Upper lobe of right lung (tissue), 1 donor: ENCODE results near the gene NOM1. TPM values are rescaled to one million over a fixed set of nuclear protein-coding genes. Genes with fewer than 3 reads are reported as not detected.

Experiments
- ATAC-seq: fragments of 200-7000 bp; cut with Tn5 transposase; one replicate; pipeline ENCODE4 v1.9.1; 2020; ENCODE audit warnings: mild to moderate bottlenecking, moderate library complexity
- DNase-seq: peaks from one replicate; pipeline ENCODE4 v3.0.0-alpha.2; 2020
- H3K27ac ChIP-seq: fragments of 200-600 bp; one replicate; pipeline ENCODE4 v1.8.0; 2022
- H3K27me3 ChIP-seq: fragments of 200-600 bp; one replicate; pipeline ENCODE4 v1.8.0; 2022; ENCODE audit warnings: mild to moderate bottlenecking
- H3K36me3 ChIP-seq: fragments of 200-600 bp; one replicate; pipeline ENCODE4 v1.8.0; 2022
- H3K4me1 ChIP-seq: fragments of 200-600 bp; one replicate; pipeline ENCODE4 v1.8.0; 2022
- H3K4me3 ChIP-seq: fragments of 200-600 bp; one replicate; pipeline ENCODE4 v1.8.0; 2022; ENCODE audit warnings: mild to moderate bottlenecking
- H3K9me3 ChIP-seq: fragments of 200-600 bp; one replicate; pipeline ENCODE4 v1.8.0; 2022
- intact Hi-C: fragments of 100-400 bp; cut with DNase I; formaldehyde crosslinking; loops from one replicate; pipeline ENCODE4 v1.11.0; 2022
- total RNA-seq: library from RNA; stranded (reverse); fragmentation: NEBNext Ultra II Directional; extraction: Animal tissue kit (Norgen Biotek cat#: 25700); gene quantifications from one replicate; pipeline ENCODE4 v1.2.1, GENCODE V29; 2021
- TF ChIP-seq, protein P1 (sequence below): fragments of 200-600 bp; IDR thresholded peaks from one replicate; pipeline ENCODE4 v1.8.0; 2022; ENCODE audit warnings: antibody characterized with exemption
- donor health status: DM: no; HTN: yes; CAD: no; lungs with severe emphysema.

Gene NOM1
- total RNA-seq, 1 donor from 2014 or later, result 20.6 TPM

DNA sequence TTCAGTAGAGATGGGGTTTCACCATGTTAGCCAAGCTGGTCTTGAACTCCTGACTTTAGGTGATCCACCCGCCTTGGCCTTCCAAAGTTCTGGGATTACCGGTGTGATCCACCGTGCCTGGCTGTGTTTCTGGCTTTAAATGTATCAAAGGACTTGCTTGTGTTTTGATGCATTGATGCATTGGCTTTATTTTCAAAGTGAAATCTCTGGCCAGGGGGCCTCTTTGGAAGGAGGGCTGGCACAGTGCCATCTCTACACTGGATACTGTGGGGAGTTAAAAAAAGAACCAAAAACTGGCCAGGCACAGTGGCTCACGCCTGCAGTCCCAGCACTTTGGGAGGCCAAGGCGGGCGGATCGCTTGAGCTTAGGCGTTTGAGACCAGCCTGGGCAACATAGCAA is 44.9 kb downstream of the NOM1 start:
- no peaks in the 10 kb centered on the region for H3K9me3 ChIP-seq
- H3K27me3 ChIP-seq, result peaks cover 37% of the 10 kb centered on the region
- no peaks in the 10 kb centered on the region for H3K36me3 ChIP-seq
- no peak overlapping the region for H3K27ac ChIP-seq
- ATAC-seq, result no peak
- no peaks in the 10 kb centered on the region for H3K4me1 ChIP-seq
- TF ChIP-seq, protein P1, sequence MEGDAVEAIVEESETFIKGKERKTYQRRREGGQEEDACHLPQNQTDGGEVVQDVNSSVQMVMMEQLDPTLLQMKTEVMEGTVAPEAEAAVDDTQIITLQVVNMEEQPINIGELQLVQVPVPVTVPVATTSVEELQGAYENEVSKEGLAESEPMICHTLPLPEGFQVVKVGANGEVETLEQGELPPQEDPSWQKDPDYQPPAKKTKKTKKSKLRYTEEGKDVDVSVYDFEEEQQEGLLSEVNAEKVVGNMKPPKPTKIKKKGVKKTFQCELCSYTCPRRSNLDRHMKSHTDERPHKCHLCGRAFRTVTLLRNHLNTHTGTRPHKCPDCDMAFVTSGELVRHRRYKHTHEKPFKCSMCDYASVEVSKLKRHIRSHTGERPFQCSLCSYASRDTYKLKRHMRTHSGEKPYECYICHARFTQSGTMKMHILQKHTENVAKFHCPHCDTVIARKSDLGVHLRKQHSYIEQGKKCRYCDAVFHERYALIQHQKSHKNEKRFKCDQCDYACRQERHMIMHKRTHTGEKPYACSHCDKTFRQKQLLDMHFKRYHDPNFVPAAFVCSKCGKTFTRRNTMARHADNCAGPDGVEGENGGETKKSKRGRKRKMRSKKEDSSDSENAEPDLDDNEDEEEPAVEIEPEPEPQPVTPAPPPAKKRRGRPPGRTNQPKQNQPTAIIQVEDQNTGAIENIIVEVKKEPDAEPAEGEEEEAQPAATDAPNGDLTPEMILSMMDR, result no peak
- intact Hi-C loops, result no loop called here
- H3K4me3 ChIP-seq, result no peak overlapping the region
- no peak for DNase-seq

GRCh38 chr7:156998988-156999957 is 49.8 kb downstream of the NOM1 start:
- TF ChIP-seq, protein P1, result no peak
- Histone ChIP-seq H3K36me3 (no peaks in the 10 kb centered on the region), H3K27ac (no peak overlapping the region), H3K4me3 (peak overlapping the region; percentile 52), H3K4me1 (peaks cover 27% of the 10 kb centered on the region), H3K9me3 (no peaks in the 10 kb centered on the region), H3K27me3 (peaks cover 60% of the 10 kb centered on the region)
- ATAC-seq (peak; percentile 73), DNase-seq (peak; percentile 73)
- intact Hi-C loops, result no loop called here

GRCh38 chr7:156999958-157000726 is 50.6 kb downstream of the NOM1 start:
- Histone ChIP-seq H3K4me1 (peaks cover 31% of the 10 kb centered on the region), H3K9me3 (no peaks in the 10 kb centered on the region), H3K36me3 (no peaks in the 10 kb centered on the region), H3K27ac (no peak overlapping the region), H3K27me3 (peaks cover 68% of the 10 kb centered on the region), H3K4me3 (peak overlapping the region; percentile 52)
- ATAC-seq, result peak; percentile 50
- intact Hi-C loops, result no loop called here
- TF ChIP-seq, protein P1, result no peak
- no peak for DNase-seq

- Histone ChIP-seq H3K27me3 (peaks cover 77% of the 10 kb centered on the region), H3K9me3 (no peaks in the 10 kb centered on the region), H3K4me1 (peaks cover 31% of the 10 kb centered on the region), H3K27ac (no peak overlapping the region), H3K4me3 (peak overlapping the region; percentile 52), H3K36me3 (no peaks in the 10 kb centered on the region)
- ATAC-seq (no peak), DNase-seq (peak; percentile 12)
- TF ChIP-seq, protein P1, result no peak
- intact Hi-C loops, result no loop called here
Observed at GRCh38 chr7:157000741-157001653, 51.5 kb downstream of the NOM1 start.
